SK-N-SH treated with all-trans-retinoic acid at 6 μM for 48 hours (cell line): ENCODE results near the gene C1QL1.

Experiments
- ARNTL ChIP-seq: fragments of 450-650 bp; formaldehyde crosslinking; IDR thresholded peaks from 2 replicates; pipeline ENCODE4 v1.5.0; 2020; ENCODE audit warnings: low read depth, mild to moderate bottlenecking, moderate library complexity, borderline replicate concordance
- CREB5 ChIP-seq: fragments of 250-450 bp; sonication (Bioruptor Pico); IDR thresholded peaks from 2 replicates; pipeline ENCODE4 v1.5.1; 2020; ENCODE audit warnings: low read depth, mild to moderate bottlenecking, moderate library complexity
- CSDC2 ChIP-seq: fragments of 250-450 bp; sonication (Bioruptor Pico); IDR thresholded peaks from 2 replicates; pipeline ENCODE4 v1.5.0; 2020; ENCODE audit warnings: mild to moderate bottlenecking, moderate library complexity
- GLIS3 ChIP-seq: fragments of 250-450 bp; sonication (Bioruptor Pico); IDR thresholded peaks from 2 replicates; pipeline ENCODE4 v1.5.0; 2020; ENCODE audit warnings: mild to moderate bottlenecking, moderate library complexity
- ISL1 ChIP-seq: fragments of 250-450 bp; sonication (Bioruptor Pico); IDR thresholded peaks from 2 replicates; pipeline ENCODE4 v2.1.2; 2022; ENCODE audit warnings: mild to moderate bottlenecking, moderate library complexity
- OSR1 ChIP-seq: fragments of 250-450 bp; sonication (Bioruptor Pico); IDR thresholded peaks from 2 replicates; pipeline ENCODE4 v1.8.0; 2022; ENCODE audit warnings: moderate library complexity, mild to moderate bottlenecking, inconsistent platforms
- PATZ1 ChIP-seq: fragments of 250-450 bp; sonication (Bioruptor Pico); IDR thresholded peaks from 2 replicates; pipeline ENCODE4 v1.8.0; 2020; ENCODE audit warnings: mild to moderate bottlenecking, moderate library complexity, borderline replicate concordance
- TCF4 ChIP-seq: fragments of 250-450 bp; sonication (Bioruptor Pico); IDR thresholded peaks from 2 replicates; pipeline ENCODE4 v1.8.0; 2021; ENCODE audit warnings: mild to moderate bottlenecking, moderate library complexity, borderline replicate concordance
- TOX ChIP-seq: fragments of 250-450 bp; sonication (Bioruptor Pico); IDR thresholded peaks from 2 replicates; pipeline ENCODE4 v1.8.0; 2021; ENCODE audit warnings: mild to moderate bottlenecking, moderate library complexity, borderline replicate concordance
- ZFP3 ChIP-seq: fragments of 250-450 bp; sonication (Bioruptor Pico); IDR thresholded peaks from 2 replicates; pipeline ENCODE4 v1.5.0; 2020; ENCODE audit warnings: mild to moderate bottlenecking, moderate library complexity

- no peak for TF ChIP-seq CSDC2 (CRISPR knock-in tag)
- TF ChIP-seq TOX (CRISPR knock-in tag): no peak
- no peak for TF ChIP-seq GLIS3 (CRISPR knock-in tag)
- TF ChIP-seq PATZ1 (CRISPR knock-in tag): no peak
- no peak for TF ChIP-seq OSR1
- no peak for TF ChIP-seq ZFP3
- no peak for TF ChIP-seq CREB5
- no peak for TF ChIP-seq ISL1 (CRISPR knock-in tag)
- TF ChIP-seq ARNTL (CRISPR knock-in tag): no peak
- no peak for TF ChIP-seq TCF4 (CRISPR knock-in tag)
Observed at GRCh38 chr17:44961921-44962350, 6.2 kb downstream of the C1QL1 start.
